Measurements from ENCODE around the gene SPRED3. TPM values are rescaled to one million over a fixed set of nuclear protein-coding genes. Genes with fewer than 3 reads are reported as not detected.

Gene SPRED3
- total RNA-seq, 1 experiment from 2014 or later, result 3.5 TPM

- Histone ChIP-seq H3K27me3 (replicated peaks; ENCODE audit: control insufficient read depth, insufficient read depth, low read length) (no peaks in the 10 kb centered on the region), H3K9me3 (no peaks in the 10 kb centered on the region), H3K36me3 (ENCODE audit: control insufficient read depth, insufficient read depth, low read length) (no peaks in the 10 kb centered on the region), H3K4me3 (ENCODE audit: low read depth, low read length) (no peak overlapping the region), H3K4me1 (peaks cover 5% of the 10 kb centered on the region; the same call in 1 of the 2 replicates)
- Mint-ChIP-seq H3K27me3 (ENCODE audit: insufficient read depth, unreplicated experiment) (peaks cover 6% of the 10 kb centered on the region), H3K4me1 (ENCODE audit: low read depth, unreplicated experiment) (peaks cover 9% of the 10 kb centered on the region), H3K36me3 (ENCODE audit: insufficient read depth, unreplicated experiment) (peaks cover 16% of the 10 kb centered on the region), H3K27ac (ENCODE audit: unreplicated experiment) (no peak overlapping the region), H3K4me3 (ENCODE audit: unreplicated experiment) (peak overlapping the region; percentile 5), H3K9me3 (ENCODE audit: unreplicated experiment) (no peaks in the 10 kb centered on the region)
- TF ChIP-seq CTCF (IDR thresholded peaks at IDR 0.05; ENCODE audit: insufficient read depth in 1 of 2, low read depth in 1 of 2, low read length in 1 of 2, severe bottlenecking in 1 of 2, unreplicated experiment in 1 of 2), result no peak
- no TSS peak for BruUV-seq (replicated peaks)
- DNase-seq, result no peak
- ChIA-PET CTCF (interaction anchor here (1.2 kb wide), 1 partner anchor 8 kb away, joined by 4 read pairs; no protein-coding TSS in a partner anchor), POLR2A (interaction anchor here (0.6 kb wide), 1 partner anchor 122 kb away, joined by 7 read pairs; no protein-coding TSS in a partner anchor)
- intact Hi-C loops (cut with micrococcal nuclease; ENCODE audit: unreplicated experiment), result no loop called here
These were observed 35.9 kb upstream of the SPRED3 start for GRCh38 chr19:38352611-38353010.

- DNase-seq, result peak in 1 of 2 experiments; percentile 34
- Histone ChIP-seq H3K9me3 (no peaks in the 10 kb centered on the region), H3K4me1 (peaks cover 6% of the 10 kb centered on the region; the same call in 1 of the 2 replicates), H3K4me3 (ENCODE audit: low read depth, low read length) (no peak overlapping the region), H3K36me3 (ENCODE audit: control insufficient read depth, insufficient read depth, low read length) (no peaks in the 10 kb centered on the region), H3K27me3 (replicated peaks; ENCODE audit: control insufficient read depth, insufficient read depth, low read length) (peaks cover 7% of the 10 kb centered on the region)
- CTCF ChIA-PET, result no interaction called here
- H3K4me1 Mint-ChIP-seq (ENCODE audit: low read depth, unreplicated experiment), result peaks cover 24% of the 10 kb centered on the region
- TF ChIP-seq CTCF (IDR thresholded peaks at IDR 0.05; ENCODE audit: insufficient read depth in 1 of 2, low read depth in 1 of 2, low read length in 1 of 2, severe bottlenecking in 1 of 2, unreplicated experiment in 1 of 2), result no peak
- H3K27me3 Mint-ChIP-seq (ENCODE audit: insufficient read depth, unreplicated experiment), result peaks cover 18% of the 10 kb centered on the region
- BruUV-seq (replicated peaks), result no TSS peak
- H3K9me3 Mint-ChIP-seq (ENCODE audit: unreplicated experiment), result no peaks in the 10 kb centered on the region
- H3K4me3 Mint-ChIP-seq (ENCODE audit: unreplicated experiment), result peak overlapping the region; percentile 30
- POLR2A ChIA-PET, result no interaction called here
- no peak overlapping the region for H3K27ac Mint-ChIP-seq (ENCODE audit: unreplicated experiment)
- intact Hi-C loops (cut with micrococcal nuclease; ENCODE audit: unreplicated experiment), result no loop called here
- peaks cover 16% of the 10 kb centered on the region for H3K36me3 Mint-ChIP-seq (ENCODE audit: insufficient read depth, unreplicated experiment)
These were observed 32.5 kb upstream of the SPRED3 start for GRCh38 chr19:38355728-38356725.

- no peak overlapping the region for H3K4me3 Mint-ChIP-seq (ENCODE audit: unreplicated experiment)
- peaks cover 22% of the 10 kb centered on the region for H3K36me3 Mint-ChIP-seq (ENCODE audit: insufficient read depth, unreplicated experiment)
- BruUV-seq (replicated peaks), result no TSS peak
- Histone ChIP-seq H3K9me3 (no peaks in the 10 kb centered on the region), H3K36me3 (ENCODE audit: control insufficient read depth, insufficient read depth, low read length) (no peaks in the 10 kb centered on the region), H3K27me3 (replicated peaks; ENCODE audit: control insufficient read depth, insufficient read depth, low read length) (peaks cover 7% of the 10 kb centered on the region), H3K4me3 (ENCODE audit: low read depth, low read length) (no peak overlapping the region), H3K4me1 (peaks cover 12% of the 10 kb centered on the region)
- H3K27ac Mint-ChIP-seq (ENCODE audit: unreplicated experiment), result no peak overlapping the region
- peaks cover 18% of the 10 kb centered on the region for H3K27me3 Mint-ChIP-seq (ENCODE audit: insufficient read depth, unreplicated experiment)
- intact Hi-C loops (cut with micrococcal nuclease; ENCODE audit: unreplicated experiment), result no loop called here
- CTCF ChIA-PET, result interaction anchor here (1.0 kb wide), 1 partner anchor 16 kb away, joined by 4 read pairs; the partner anchor contains the start of gene PSMD8
- TF ChIP-seq CTCF (IDR thresholded peaks at IDR 0.05; ENCODE audit: insufficient read depth in 1 of 2, low read depth in 1 of 2, low read length in 1 of 2, severe bottlenecking in 1 of 2, unreplicated experiment in 1 of 2), result no peak
- DNase-seq, result no peak
- H3K4me1 Mint-ChIP-seq (ENCODE audit: low read depth, unreplicated experiment), result peaks cover 28% of the 10 kb centered on the region
- no peaks in the 10 kb centered on the region for H3K9me3 Mint-ChIP-seq (ENCODE audit: unreplicated experiment)
- POLR2A ChIA-PET, result interaction anchor here (0.6 to 0.9 kb wide), 2 partner anchors 16 to 19 kb away, joined by 5 read pairs; partner anchors contain the start of gene PSMD8
These were observed 30.4 kb upstream of the SPRED3 start for GRCh38 chr19:38358071-38358470.
